ENCODE data around the gene FETUB. TPM values are rescaled to one million over a fixed set of nuclear protein-coding genes. Genes with fewer than 3 reads are reported as not detected.

The FETUB gene
- total RNA-seq, 1 donor from 2014 or later = not detected

DNA sequence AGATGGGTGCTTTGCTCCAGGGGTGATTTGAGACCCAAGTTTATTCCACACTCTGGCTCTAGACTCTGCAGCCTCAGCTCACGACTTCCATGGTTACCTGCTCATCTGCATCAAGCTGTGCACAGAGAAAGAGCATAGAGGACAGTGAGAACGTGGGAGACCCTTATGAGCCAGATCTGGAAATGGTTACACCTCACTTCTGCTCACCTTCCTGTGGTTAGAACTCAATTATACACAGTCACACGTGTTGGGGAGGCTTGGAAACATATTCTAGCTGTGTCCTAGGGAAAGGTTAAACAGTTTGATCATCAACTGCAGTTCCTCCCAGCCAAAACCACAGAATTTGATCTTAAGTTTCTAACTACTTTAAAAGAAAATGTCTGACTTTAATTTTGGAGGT lies 1.8 kb downstream of the FETUB start:
- Mint-ChIP-seq H3K4me3 (no peak overlapping the region), H3K27ac (no peak overlapping the region), H3K4me1 (ENCODE audit: unreplicated experiment) (no peaks in the 10 kb centered on the region), H3K9me3 (peaks cover 4% of the 10 kb centered on the region), H3K27me3 (peaks cover 46% of the 10 kb centered on the region), H3K36me3 (no peaks in the 10 kb centered on the region)
- no peak for DNase-seq (ENCODE audit: extremely low spot score, unreplicated experiment)
- TF ChIP-seq, protein P1, sequence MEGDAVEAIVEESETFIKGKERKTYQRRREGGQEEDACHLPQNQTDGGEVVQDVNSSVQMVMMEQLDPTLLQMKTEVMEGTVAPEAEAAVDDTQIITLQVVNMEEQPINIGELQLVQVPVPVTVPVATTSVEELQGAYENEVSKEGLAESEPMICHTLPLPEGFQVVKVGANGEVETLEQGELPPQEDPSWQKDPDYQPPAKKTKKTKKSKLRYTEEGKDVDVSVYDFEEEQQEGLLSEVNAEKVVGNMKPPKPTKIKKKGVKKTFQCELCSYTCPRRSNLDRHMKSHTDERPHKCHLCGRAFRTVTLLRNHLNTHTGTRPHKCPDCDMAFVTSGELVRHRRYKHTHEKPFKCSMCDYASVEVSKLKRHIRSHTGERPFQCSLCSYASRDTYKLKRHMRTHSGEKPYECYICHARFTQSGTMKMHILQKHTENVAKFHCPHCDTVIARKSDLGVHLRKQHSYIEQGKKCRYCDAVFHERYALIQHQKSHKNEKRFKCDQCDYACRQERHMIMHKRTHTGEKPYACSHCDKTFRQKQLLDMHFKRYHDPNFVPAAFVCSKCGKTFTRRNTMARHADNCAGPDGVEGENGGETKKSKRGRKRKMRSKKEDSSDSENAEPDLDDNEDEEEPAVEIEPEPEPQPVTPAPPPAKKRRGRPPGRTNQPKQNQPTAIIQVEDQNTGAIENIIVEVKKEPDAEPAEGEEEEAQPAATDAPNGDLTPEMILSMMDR (conservative IDR thresholded peaks at IDR 0.05) = no peak

DNA sequence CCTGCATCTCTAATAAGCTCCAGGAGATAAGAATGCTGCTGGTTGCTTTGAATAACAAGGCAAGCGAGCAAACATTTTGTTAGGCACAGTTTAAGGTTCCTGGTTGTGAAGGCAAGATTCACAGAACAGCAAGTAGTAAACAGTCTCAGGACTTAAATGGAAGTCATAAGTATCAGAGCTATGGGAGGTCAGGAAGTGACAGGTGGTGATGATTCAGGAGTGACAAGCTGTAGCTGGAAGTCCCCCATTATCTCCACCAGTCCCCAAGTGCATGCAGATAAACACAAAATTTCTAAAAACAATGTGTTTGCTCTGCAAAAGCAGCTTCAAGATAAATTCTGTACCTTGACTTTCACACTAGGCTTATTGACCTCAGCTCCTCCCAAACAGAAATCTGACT lies 3.3 kb downstream of the FETUB start:
- peaks cover 38% of the 10 kb centered on the region for H3K27me3 Mint-ChIP-seq
- TF ChIP-seq, protein P1 (conservative IDR thresholded peaks at IDR 0.05) = no peak
- no peak for DNase-seq (ENCODE audit: extremely low spot score, unreplicated experiment)
- no peak overlapping the region for H3K4me3 Mint-ChIP-seq
- H3K9me3 Mint-ChIP-seq = peaks cover 4% of the 10 kb centered on the region
- H3K36me3 Mint-ChIP-seq = no peaks in the 10 kb centered on the region
- H3K4me1 Mint-ChIP-seq (ENCODE audit: unreplicated experiment) = no peaks in the 10 kb centered on the region
- no peak overlapping the region for H3K27ac Mint-ChIP-seq

DNA sequence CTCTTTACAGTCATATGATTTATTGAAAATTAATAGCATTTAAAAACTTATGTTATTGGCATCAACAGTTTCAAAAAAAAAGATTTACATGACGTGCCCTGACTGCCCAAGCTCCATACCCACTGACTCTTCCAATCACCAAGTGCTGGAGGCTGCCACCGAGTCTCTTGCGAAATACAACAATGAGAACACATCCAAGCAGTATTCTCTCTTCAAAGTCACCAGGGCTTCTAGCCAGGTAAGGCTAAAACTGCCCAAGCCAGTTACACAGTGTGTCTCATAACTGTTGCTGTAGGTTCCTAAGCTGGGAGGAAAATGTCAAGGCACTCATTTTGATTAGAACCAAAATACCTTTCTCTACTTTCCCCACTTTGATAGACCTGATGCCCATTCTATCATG lies 4.5 kb downstream of the FETUB start:
- Mint-ChIP-seq H3K27ac (no peak overlapping the region), H3K4me1 (ENCODE audit: unreplicated experiment) (no peaks in the 10 kb centered on the region), H3K27me3 (peaks cover 34% of the 10 kb centered on the region), H3K36me3 (no peaks in the 10 kb centered on the region), H3K9me3 (peaks cover 4% of the 10 kb centered on the region), H3K4me3 (no peak overlapping the region)
- DNase-seq (ENCODE audit: extremely low spot score, unreplicated experiment) = no peak
- TF ChIP-seq, protein P1 (conservative IDR thresholded peaks at IDR 0.05) = no peak

DNA sequence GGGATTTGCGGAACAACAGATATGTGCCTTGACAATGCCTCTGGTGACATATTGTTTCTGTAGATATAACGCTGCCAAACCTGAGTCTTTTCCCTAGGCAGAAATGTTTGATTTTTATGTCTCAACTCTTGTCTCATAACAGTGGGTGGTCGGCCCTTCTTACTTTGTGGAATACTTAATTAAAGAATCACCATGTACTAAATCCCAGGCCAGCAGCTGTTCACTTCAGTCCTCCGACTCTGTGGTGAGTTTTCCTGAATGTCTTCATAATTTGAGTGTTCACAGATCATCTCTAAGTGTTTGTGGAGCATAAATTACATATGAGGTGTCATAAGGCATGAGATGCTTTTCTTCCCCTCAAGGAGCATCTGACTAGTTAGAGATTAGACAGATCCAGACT lies 5.9 kb downstream of the FETUB start:
- Mint-ChIP-seq H3K36me3 (no peaks in the 10 kb centered on the region), H3K27me3 (peaks cover 24% of the 10 kb centered on the region), H3K27ac (no peak overlapping the region), H3K4me3 (no peak overlapping the region), H3K4me1 (ENCODE audit: unreplicated experiment) (no peaks in the 10 kb centered on the region), H3K9me3 (peaks cover 4% of the 10 kb centered on the region)
- no peak for DNase-seq (ENCODE audit: extremely low spot score, unreplicated experiment)
- TF ChIP-seq, protein P1 (conservative IDR thresholded peaks at IDR 0.05) = no peak

DNA sequence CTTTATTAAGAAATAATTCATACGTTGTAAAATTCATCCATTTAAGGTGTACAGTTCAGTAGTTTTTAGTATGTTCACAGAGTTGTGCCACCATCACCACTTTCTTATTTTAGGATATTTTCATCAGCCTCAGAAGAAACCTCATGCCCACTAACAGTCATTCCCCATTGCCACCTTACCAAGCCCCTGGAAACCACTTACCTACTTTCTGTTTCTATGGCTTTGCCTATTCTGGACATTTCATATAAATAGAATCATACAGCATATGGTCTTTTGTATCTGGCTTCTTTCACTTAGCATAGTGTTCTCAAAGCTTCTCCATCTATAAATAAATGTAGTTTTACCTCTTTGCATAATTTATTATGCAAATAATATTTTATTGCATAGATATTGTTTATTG lies 6.6 kb downstream of the FETUB start:
- H3K27me3 Mint-ChIP-seq = peaks cover 24% of the 10 kb centered on the region
- peaks cover 4% of the 10 kb centered on the region for H3K9me3 Mint-ChIP-seq
- H3K27ac Mint-ChIP-seq = no peak overlapping the region
- no peaks in the 10 kb centered on the region for H3K4me1 Mint-ChIP-seq (ENCODE audit: unreplicated experiment)
- DNase-seq (ENCODE audit: extremely low spot score, unreplicated experiment) = no peak
- no peak overlapping the region for H3K4me3 Mint-ChIP-seq
- no peaks in the 10 kb centered on the region for H3K36me3 Mint-ChIP-seq
- TF ChIP-seq, protein P1 (conservative IDR thresholded peaks at IDR 0.05) = no peak

DNA sequence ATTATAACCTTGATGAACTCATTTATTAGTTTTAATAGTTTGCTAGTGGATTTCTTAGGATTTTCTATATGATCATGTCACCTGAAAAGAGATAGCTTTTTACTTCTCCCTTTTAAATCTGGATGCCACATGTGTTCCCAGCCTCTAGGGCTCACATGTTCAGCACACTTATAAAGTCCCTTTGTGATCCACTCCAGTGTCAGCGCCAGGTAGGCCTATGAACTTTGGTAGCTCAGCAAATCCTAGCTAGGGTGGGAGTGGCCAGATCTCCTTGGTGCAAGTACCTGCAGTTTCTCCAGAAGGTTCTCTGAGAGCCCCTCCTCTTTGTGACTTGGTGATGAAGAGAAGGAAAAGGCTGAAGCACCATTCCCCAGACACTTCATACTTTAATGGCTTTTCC lies 8.7 kb downstream of the FETUB start:
- TF ChIP-seq, protein P1 (conservative IDR thresholded peaks at IDR 0.05) = no peak
- no peak for DNase-seq (ENCODE audit: extremely low spot score, unreplicated experiment)
- Mint-ChIP-seq H3K4me1 (ENCODE audit: unreplicated experiment) (no peaks in the 10 kb centered on the region), H3K4me3 (no peak overlapping the region), H3K27me3 (peaks cover 15% of the 10 kb centered on the region), H3K36me3 (no peaks in the 10 kb centered on the region), H3K27ac (no peak overlapping the region), H3K9me3 (peaks cover 4% of the 10 kb centered on the region)
